ENCODE measurements around the gene APH1B. TPM values are rescaled to one million over a fixed set of nuclear protein-coding genes. Genes with fewer than 3 reads are reported as not detected.

The APH1B gene
- polyA plus RNA-seq, 4 donors, result 1.4 to 22.8 (median 3.1) TPM

GRCh38 chr15:63349156-63349555 lies 71.8 kb downstream of the APH1B start:
- Histone ChIP-seq H3K4me3 (ENCODE audit: low read depth in 1 of 3, low read length in 3 of 3) (no peak overlapping the region), H3K27ac (ENCODE audit: low read depth in 1 of 3, low read length in 2 of 3) (no peak overlapping the region), H3K4me1 (ENCODE audit: control insufficient read depth in 3 of 3, insufficient read depth in 2 of 3, low read depth in 1 of 3, low read length in 2 of 3) (peaks cover 0 to 6% (median 2%) of the 10 kb centered on the region in 3 donors), H3K36me3 (ENCODE audit: control insufficient read depth in 3 of 3, insufficient read depth in 2 of 3, low read depth in 1 of 3, low read length in 3 of 3) (no peaks in the 10 kb centered on the region), H3K27me3 (ENCODE audit: control insufficient read depth in 3 of 3, insufficient read depth in 3 of 3, low read length in 3 of 3) (no peaks in the 10 kb centered on the region), H3K9me3 (ENCODE audit: control insufficient read depth in 2 of 2, insufficient read depth in 1 of 2, low read depth in 1 of 2, low read length in 1 of 2) (no peaks in the 10 kb centered on the region)
- no peak for DNase-seq
- FAIRE-seq, result no peak
- WGBS, 3 donors, result 77 to 93% (median 86%) methylated on average over 6 of the region's 6 CpGs

DNA sequence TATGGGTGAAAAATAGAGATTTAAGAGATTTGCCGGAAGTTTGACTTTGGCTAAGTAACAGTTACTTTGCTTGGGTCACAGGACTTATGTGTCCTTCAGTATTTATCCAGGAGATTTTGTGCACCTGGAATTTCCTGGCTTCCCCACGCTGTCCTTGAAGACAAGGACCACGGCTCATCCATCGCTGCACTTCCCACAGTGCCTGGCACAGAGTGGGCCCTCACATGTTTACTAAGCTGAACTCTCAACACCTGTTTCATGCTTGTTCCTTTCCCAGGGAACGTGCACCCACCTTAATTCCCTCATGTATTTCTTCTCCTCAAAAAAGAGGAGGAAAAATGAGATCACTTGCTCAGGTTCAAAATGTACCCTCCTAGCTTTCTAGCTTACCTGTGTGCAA lies 72.2 kb downstream of the APH1B start:
- no peaks in the 10 kb centered on the region for H3K36me3 ChIP-seq (ENCODE audit: control insufficient read depth in 3 of 3, insufficient read depth in 2 of 3, low read depth in 1 of 3, low read length in 3 of 3)
- no peaks in the 10 kb centered on the region for H3K9me3 ChIP-seq (ENCODE audit: control insufficient read depth in 2 of 2, insufficient read depth in 1 of 2, low read depth in 1 of 2, low read length in 1 of 2)
- no peak overlapping the region for H3K4me3 ChIP-seq (ENCODE audit: low read depth in 1 of 3, low read length in 3 of 3)
- FAIRE-seq, result no peak
- H3K27ac ChIP-seq (ENCODE audit: low read depth in 1 of 3, low read length in 2 of 3), result no peak overlapping the region
- 84 to 98% (median 86%) methylated on average over 5 of the region's 5 CpGs for WGBS, 3 donors
- peaks cover 0 to 6% (median 6%) of the 10 kb centered on the region in 3 donors for H3K4me1 ChIP-seq (ENCODE audit: control insufficient read depth in 3 of 3, insufficient read depth in 2 of 3, low read depth in 1 of 3, low read length in 2 of 3)
- H3K27me3 ChIP-seq (ENCODE audit: control insufficient read depth in 3 of 3, insufficient read depth in 3 of 3, low read length in 3 of 3), result no peaks in the 10 kb centered on the region
- DNase-seq, result no peak

GRCh38 chr15:63350178-63350621 lies 72.8 kb downstream of the APH1B start:
- Histone ChIP-seq H3K4me1 (ENCODE audit: control insufficient read depth in 3 of 3, insufficient read depth in 2 of 3, low read depth in 1 of 3, low read length in 2 of 3) (peaks cover 0 to 12% (median 6%) of the 10 kb centered on the region in 3 donors), H3K27me3 (ENCODE audit: control insufficient read depth in 3 of 3, insufficient read depth in 3 of 3, low read length in 3 of 3) (no peaks in the 10 kb centered on the region), H3K9me3 (ENCODE audit: control insufficient read depth in 2 of 2, insufficient read depth in 1 of 2, low read depth in 1 of 2, low read length in 1 of 2) (no peaks in the 10 kb centered on the region), H3K36me3 (ENCODE audit: control insufficient read depth in 3 of 3, insufficient read depth in 2 of 3, low read depth in 1 of 3, low read length in 3 of 3) (no peaks in the 10 kb centered on the region), H3K4me3 (ENCODE audit: low read depth in 1 of 3, low read length in 3 of 3) (no peak overlapping the region), H3K27ac (ENCODE audit: low read depth in 1 of 3, low read length in 2 of 3) (no peak overlapping the region)
- DNase-seq (no peak), FAIRE-seq (no peak)
- WGBS, 3 donors, result 68 to 92% (median 82%) methylated on average over 5 of the region's 5 CpGs

DNA sequence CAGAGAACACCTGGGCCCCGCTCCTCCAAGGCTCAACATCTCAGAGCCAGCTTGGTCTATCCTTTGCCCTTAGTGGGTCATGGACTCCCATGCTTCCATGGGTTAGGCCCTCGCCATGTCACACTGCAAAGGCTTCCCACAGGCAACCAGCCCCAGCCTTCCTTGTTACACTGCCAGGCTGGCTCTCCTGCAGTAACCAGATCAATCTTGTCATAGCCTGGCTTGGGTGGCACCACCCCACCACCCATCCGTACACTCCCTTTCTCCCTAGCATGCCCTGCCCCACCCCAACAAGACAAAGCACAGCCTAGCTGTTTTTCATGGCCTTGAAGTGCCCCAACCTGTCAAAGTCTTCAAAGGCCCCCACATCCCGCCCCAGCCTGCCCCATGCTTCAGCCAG lies 73.8 kb downstream of the APH1B start:
- Histone ChIP-seq H3K27me3 (ENCODE audit: control insufficient read depth in 3 of 3, insufficient read depth in 3 of 3, low read length in 3 of 3) (no peaks in the 10 kb centered on the region), H3K36me3 (ENCODE audit: control insufficient read depth in 3 of 3, insufficient read depth in 2 of 3, low read depth in 1 of 3, low read length in 3 of 3) (no peaks in the 10 kb centered on the region), H3K9me3 (ENCODE audit: control insufficient read depth in 2 of 2, insufficient read depth in 1 of 2, low read depth in 1 of 2, low read length in 1 of 2) (no peaks in the 10 kb centered on the region), H3K4me1 (ENCODE audit: control insufficient read depth in 3 of 3, insufficient read depth in 2 of 3, low read depth in 1 of 3, low read length in 2 of 3) (peaks cover 0 to 18% (median 6%) of the 10 kb centered on the region in 3 donors), H3K27ac (ENCODE audit: low read depth in 1 of 3, low read length in 2 of 3) (no peak overlapping the region), H3K4me3 (ENCODE audit: low read depth in 1 of 3, low read length in 3 of 3) (no peak overlapping the region)
- FAIRE-seq (no peak), DNase-seq (peak in 1 of 2 donors; percentile 14)
- WGBS, 3 donors, result 72 to 81% (median 78%) methylated on average over 4 of the region's 4 CpGs

GRCh38 chr15:63352808-63353207 lies 75.4 kb downstream of the APH1B start:
- no peaks in the 10 kb centered on the region for H3K9me3 ChIP-seq (ENCODE audit: control insufficient read depth in 2 of 2, insufficient read depth in 1 of 2, low read depth in 1 of 2, low read length in 1 of 2)
- H3K4me1 ChIP-seq (ENCODE audit: control insufficient read depth in 3 of 3, insufficient read depth in 2 of 3, low read depth in 1 of 3, low read length in 2 of 3), result peaks cover 0 to 28% (median 6%) of the 10 kb centered on the region in 3 donors
- H3K27me3 ChIP-seq (ENCODE audit: control insufficient read depth in 3 of 3, insufficient read depth in 3 of 3, low read length in 3 of 3), result no peaks in the 10 kb centered on the region
- H3K36me3 ChIP-seq (ENCODE audit: control insufficient read depth in 3 of 3, insufficient read depth in 2 of 3, low read depth in 1 of 3, low read length in 3 of 3), result no peaks in the 10 kb centered on the region
- no peak overlapping the region for H3K4me3 ChIP-seq (ENCODE audit: low read depth in 1 of 3, low read length in 3 of 3)
- 86 to 87% (median 86%) methylated on average over 4 of the region's 4 CpGs for WGBS, 3 donors
- FAIRE-seq, result no peak
- no peak overlapping the region for H3K27ac ChIP-seq (ENCODE audit: low read depth in 1 of 3, low read length in 2 of 3)
- DNase-seq, result no peak

DNA sequence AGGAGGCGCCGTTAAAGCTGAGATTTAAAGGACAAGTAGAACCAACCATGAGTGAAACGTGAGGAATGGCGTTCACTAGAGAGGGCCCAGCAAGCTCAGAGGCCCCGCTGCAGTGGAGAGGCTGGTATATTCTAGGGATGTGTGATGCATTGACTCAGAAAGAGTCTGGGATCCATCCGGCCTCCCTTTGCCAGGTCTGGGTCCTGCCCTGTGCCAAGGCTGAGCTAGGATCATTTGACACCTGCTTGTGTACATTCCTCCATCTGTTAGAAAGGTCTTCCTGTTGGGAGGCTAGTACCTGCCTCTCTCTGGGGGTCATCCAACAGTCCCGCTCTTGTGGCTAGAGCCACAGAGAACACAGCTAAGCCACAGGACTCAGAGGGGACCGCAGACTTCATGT lies 75.9 kb downstream of the APH1B start:
- Histone ChIP-seq H3K27me3 (ENCODE audit: control insufficient read depth in 3 of 3, insufficient read depth in 3 of 3, low read length in 3 of 3) (no peaks in the 10 kb centered on the region), H3K9me3 (ENCODE audit: control insufficient read depth in 2 of 2, insufficient read depth in 1 of 2, low read depth in 1 of 2, low read length in 1 of 2) (no peaks in the 10 kb centered on the region), H3K27ac (ENCODE audit: low read depth in 1 of 3, low read length in 2 of 3) (no peak overlapping the region), H3K36me3 (ENCODE audit: control insufficient read depth in 3 of 3, insufficient read depth in 2 of 3, low read depth in 1 of 3, low read length in 3 of 3) (no peaks in the 10 kb centered on the region), H3K4me1 (ENCODE audit: control insufficient read depth in 3 of 3, insufficient read depth in 2 of 3, low read depth in 1 of 3, low read length in 2 of 3) (peaks cover 0 to 28% (median 3%) of the 10 kb centered on the region in 3 donors), H3K4me3 (ENCODE audit: low read depth in 1 of 3, low read length in 3 of 3) (no peak overlapping the region)
- WGBS, 3 donors, result 71 to 77% (median 72%) methylated on average over 8 of the region's 8 CpGs
- no peak for FAIRE-seq
- no peak for DNase-seq

DNA sequence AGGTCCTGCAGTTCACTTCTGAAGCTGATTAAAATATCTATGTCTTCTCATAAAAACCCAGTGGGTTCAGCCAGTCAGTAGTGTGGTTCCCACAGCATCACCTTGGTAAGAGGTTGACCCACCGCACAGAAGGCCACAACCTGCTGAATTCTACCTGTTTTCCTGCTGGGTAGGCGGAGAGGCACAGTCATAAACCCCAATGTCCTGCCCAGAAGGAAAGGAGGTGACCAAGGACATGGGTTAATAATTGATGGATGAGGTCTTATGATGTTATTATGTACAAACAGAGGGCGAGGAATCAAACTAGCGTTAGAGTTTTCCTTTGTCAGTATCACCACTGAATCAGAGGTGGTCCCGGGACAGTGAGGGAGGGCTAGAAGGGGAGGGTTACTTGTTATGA lies 76.5 kb downstream of the APH1B start:
- Histone ChIP-seq H3K27me3 (ENCODE audit: control insufficient read depth in 3 of 3, insufficient read depth in 3 of 3, low read length in 3 of 3) (no peaks in the 10 kb centered on the region), H3K9me3 (ENCODE audit: control insufficient read depth in 2 of 2, insufficient read depth in 1 of 2, low read depth in 1 of 2, low read length in 1 of 2) (no peaks in the 10 kb centered on the region), H3K27ac (ENCODE audit: low read depth in 1 of 3, low read length in 2 of 3) (no peak overlapping the region), H3K4me1 (ENCODE audit: control insufficient read depth in 3 of 3, insufficient read depth in 2 of 3, low read depth in 1 of 3, low read length in 2 of 3) (peaks cover 0 to 28% (median 0%) of the 10 kb centered on the region in 3 donors), H3K36me3 (ENCODE audit: control insufficient read depth in 3 of 3, insufficient read depth in 2 of 3, low read depth in 1 of 3, low read length in 3 of 3) (no peaks in the 10 kb centered on the region), H3K4me3 (ENCODE audit: low read depth in 1 of 3, low read length in 3 of 3) (no peak overlapping the region)
- FAIRE-seq (no peak), DNase-seq (peak; percentile 68 to 69)
- 11 to 65% (median 31%) methylated on average over 5 of the region's 5 CpGs for WGBS, 3 donors

- FAIRE-seq, result no peak
- Histone ChIP-seq H3K9me3 (ENCODE audit: control insufficient read depth in 2 of 2, insufficient read depth in 1 of 2, low read depth in 1 of 2, low read length in 1 of 2) (peaks cover 0 to 5% of the 10 kb centered on the region in 2 donors), H3K27me3 (ENCODE audit: control insufficient read depth in 3 of 3, insufficient read depth in 3 of 3, low read length in 3 of 3) (no peaks in the 10 kb centered on the region), H3K4me3 (ENCODE audit: low read depth in 1 of 3, low read length in 3 of 3) (no peak overlapping the region), H3K36me3 (ENCODE audit: control insufficient read depth in 3 of 3, insufficient read depth in 2 of 3, low read depth in 1 of 3, low read length in 3 of 3) (no peaks in the 10 kb centered on the region), H3K27ac (ENCODE audit: low read depth in 1 of 3, low read length in 2 of 3) (peak overlapping the region in 1 of 3 donors; percentile 56), H3K4me1 (ENCODE audit: control insufficient read depth in 3 of 3, insufficient read depth in 2 of 3, low read depth in 1 of 3, low read length in 2 of 3) (peaks cover 0 to 28% (median 0%) of the 10 kb centered on the region in 3 donors)
- peak; percentile 49 to 53 for DNase-seq
- WGBS, 3 donors, result 45 to 66% (median 56%) methylated on average over 22 of the region's 22 CpGs
These were observed 77.6 kb downstream of the APH1B start for GRCh38 chr15:63354821-63355650.

Data from small intestine (tissue), 7 donors.